ENCODE results near the gene TMEM100.

TMEM100 gene

GRCh38 chr17:55729484-55729883 lies 6.8 kb upstream of the TMEM100 start:
- H3K4me3 ChIP-seq (ENCODE audit: low read depth, low read length), result no peak overlapping the region
- no peak for TF ChIP-seq CTCF (IDR thresholded peaks at IDR 0.05; ENCODE audit: control insufficient read depth, extremely low read depth, insufficient read depth)
- DNase-seq (ENCODE audit: low read depth), result no peak

- no peak overlapping the region for H3K4me3 ChIP-seq (ENCODE audit: low read depth, low read length)
- no peak for DNase-seq (ENCODE audit: low read depth)
- no peak for TF ChIP-seq CTCF (IDR thresholded peaks at IDR 0.05; ENCODE audit: control insufficient read depth, extremely low read depth, insufficient read depth)
Observed at GRCh38 chr17:55728833-55729232, 6.2 kb upstream of the TMEM100 start.

GRCh38 chr17:55728361-55728760 lies 5.7 kb upstream of the TMEM100 start:
- no peak for DNase-seq (ENCODE audit: low read depth)
- no peak overlapping the region for H3K4me3 ChIP-seq (ENCODE audit: low read depth, low read length)
- no peak for TF ChIP-seq CTCF (IDR thresholded peaks at IDR 0.05; ENCODE audit: control insufficient read depth, extremely low read depth, insufficient read depth)

- no peak overlapping the region for H3K4me3 ChIP-seq (ENCODE audit: low read depth, low read length)
- DNase-seq (ENCODE audit: low read depth), result no peak
- TF ChIP-seq CTCF (IDR thresholded peaks at IDR 0.05; ENCODE audit: control insufficient read depth, extremely low read depth, insufficient read depth), result no peak
Observed at GRCh38 chr17:55727920-55728319, 5.3 kb upstream of the TMEM100 start.

GRCh38 chr17:55727275-55727674 lies 4.6 kb upstream of the TMEM100 start:
- H3K4me3 ChIP-seq (ENCODE audit: low read depth, low read length), result no peak overlapping the region
- no peak for TF ChIP-seq CTCF (IDR thresholded peaks at IDR 0.05; ENCODE audit: control insufficient read depth, extremely low read depth, insufficient read depth)
- DNase-seq (ENCODE audit: low read depth), result no peak

GRCh38 chr17:55726440-55726839 lies 3.8 kb upstream of the TMEM100 start:
- no peak for TF ChIP-seq CTCF (IDR thresholded peaks at IDR 0.05; ENCODE audit: control insufficient read depth, extremely low read depth, insufficient read depth)
- peak; percentile 49 for DNase-seq (ENCODE audit: low read depth)
- no peak overlapping the region for H3K4me3 ChIP-seq (ENCODE audit: low read depth, low read length)

- DNase-seq (ENCODE audit: low read depth), result no peak
- TF ChIP-seq CTCF (IDR thresholded peaks at IDR 0.05; ENCODE audit: control insufficient read depth, extremely low read depth, insufficient read depth), result no peak
- H3K4me3 ChIP-seq (ENCODE audit: low read depth, low read length), result no peak overlapping the region
Observed at GRCh38 chr17:55723488-55723848, 804 bp upstream of the TMEM100 start.

All from LNCaP clone FGC (cell line).